Middle frontal gyrus (tissue), 1 donor: ENCODE results near the gene DNAL1.

ENCODE experiments used
- DNase-seq: peaks from one replicate; pipeline ENCODE4 v3.0.0-alpha.2; 2015; ENCODE audit warnings: low spot score; ENCODE audit errors: extremely low spot score

The DNAL1 gene

GRCh38 chr14:73742520-73743238, 97.9 kb downstream of the DNAL1 start:
- DNase-seq: no peak

GRCh38 chr14:73743431-73743931, 98.7 kb downstream of the DNAL1 start:
- no peak for DNase-seq

GRCh38 chr14:73744175-73744867, 99.5 kb downstream of the DNAL1 start:
- no peak for DNase-seq

GRCh38 chr14:73744874-73745529, 100.2 kb downstream of the DNAL1 start:
- DNase-seq: no peak

GRCh38 chr14:73745571-73746519, 101.1 kb downstream of the DNAL1 start:
- DNase-seq: no peak

GRCh38 chr14:73746520-73747378, 102.0 kb downstream of the DNAL1 start:
- DNase-seq: no peak

- DNase-seq: no peak
Observed at GRCh38 chr14:73747379-73748211, 102.8 kb downstream of the DNAL1 start.

GRCh38 chr14:73748858-73749357, 104.1 kb downstream of the DNAL1 start:
- DNase-seq: no peak

GRCh38 chr14:73749706-73750530, 105.1 kb downstream of the DNAL1 start:
- DNase-seq: no peak

- no peak for DNase-seq
Observed at GRCh38 chr14:73750531-73750901, 105.7 kb downstream of the DNAL1 start.

GRCh38 chr14:73751157-73751691, 106.4 kb downstream of the DNAL1 start:
- no peak for DNase-seq

GRCh38 chr14:73752297-73752992, 107.7 kb downstream of the DNAL1 start:
- no peak for DNase-seq
